Skin of body (tissue), 3 donors: ENCODE results near the gene CSH1. TPM values are rescaled to one million over a fixed set of nuclear protein-coding genes. Genes with fewer than 3 reads are reported as not detected.
"Not testable (repeated sequence)": the region's sequence is repeated elsewhere in the genome, so short reads cannot be mapped to it uniquely, and the experiment has no call there.

ENCODE experiments used
- DNase-seq: peaks from one replicate; lab custom pipeline; 2025; lab: John Stamatoyannopoulos, UW
- small RNA-seq: library from RNA; depleted of rRNA; stranded (forward); fragments of <200 nt; gene quantifications from one replicate; pipeline ENCODE3, GENCODE V24; 2014; ENCODE audit warnings: low replicate concordance
- total RNA-seq: library from RNA; depleted of rRNA; stranded (reverse); fragments of >200 nt; gene quantifications from one replicate; pipeline ENCODE4 v1.2.3, GENCODE V29; 2014

Gene CSH1
- total RNA-seq, 1 donor from 2014 or later, result not detected

DNA sequence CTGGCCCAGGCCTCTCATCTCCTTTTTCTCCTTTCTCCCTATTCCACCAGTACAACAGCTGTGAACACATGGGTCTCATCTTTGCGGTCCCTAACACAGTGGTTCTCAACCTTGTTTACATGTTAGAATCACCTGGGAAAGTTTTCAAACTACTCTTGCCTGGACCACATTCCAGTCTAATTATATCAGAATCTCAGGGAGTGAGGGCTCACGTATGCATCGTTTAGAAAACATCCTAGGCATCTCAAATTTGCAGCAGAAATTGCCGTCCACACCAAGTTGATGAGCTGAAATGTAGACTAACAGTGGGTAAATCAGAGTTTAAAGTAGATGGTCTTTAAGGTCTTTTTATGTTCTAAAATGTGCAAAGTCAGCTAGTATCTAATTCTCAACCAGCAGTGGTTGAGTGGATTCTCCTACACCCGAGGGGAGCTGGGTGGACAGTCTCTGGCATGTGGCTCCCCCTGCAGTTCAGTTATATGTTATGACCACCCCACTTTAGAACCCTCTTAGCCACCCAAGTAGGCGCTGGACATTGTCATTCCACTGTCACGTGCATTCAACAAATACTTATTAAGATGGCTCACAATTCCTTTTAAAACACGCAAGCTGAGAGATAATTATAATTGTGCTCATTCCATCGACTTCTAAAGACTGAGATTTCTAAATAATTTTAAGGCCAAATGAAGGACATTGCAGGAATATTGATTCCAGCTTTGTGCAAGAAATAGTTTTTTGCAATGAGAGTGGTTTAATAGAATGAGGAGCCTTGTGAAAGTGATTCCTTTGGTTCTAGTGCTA, 26.7 kb downstream of the CSH1 start:
- DNase-seq, result not testable (repeated sequence)

GRCh38 chr17:63866625-63867024, 29.7 kb downstream of the CSH1 start:
- DNase-seq, result not testable (repeated sequence)

GRCh38 chr17:63859257-63859656, 37.1 kb downstream of the CSH1 start:
- no peak for DNase-seq

- DNase-seq, result not testable (repeated sequence)
Observed at GRCh38 chr17:63856425-63856824, 39.9 kb downstream of the CSH1 start.

DNA sequence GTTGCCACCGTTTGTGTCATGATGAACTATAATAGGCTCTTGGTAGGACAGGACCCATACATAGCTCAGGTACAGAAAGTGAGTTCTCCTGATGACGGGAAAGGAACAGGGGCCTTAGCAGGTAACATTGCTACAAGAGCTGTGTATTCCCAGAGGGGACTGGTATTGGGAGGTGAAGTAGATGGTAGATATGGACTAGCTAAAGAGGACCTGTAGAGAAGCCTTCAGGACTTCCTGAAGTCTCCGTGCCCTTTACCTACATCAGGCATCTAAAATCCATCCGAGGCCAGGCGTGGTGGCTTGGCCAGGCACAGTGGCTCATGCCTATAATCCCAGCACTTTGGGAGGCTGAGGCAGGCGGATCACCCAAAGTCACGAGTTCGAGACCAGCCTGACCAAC, 41.2 kb downstream of the CSH1 start:
- no peak for DNase-seq

- DNase-seq, result no peak
Observed at GRCh38 chr17:63854709-63855108, 41.7 kb downstream of the CSH1 start.

- DNase-seq, result no peak
Observed at GRCh38 chr17:63853260-63853659, 43.1 kb downstream of the CSH1 start.

- no peak for DNase-seq
Observed at GRCh38 chr17:63850401-63850800, 46.0 kb downstream of the CSH1 start.

DNA sequence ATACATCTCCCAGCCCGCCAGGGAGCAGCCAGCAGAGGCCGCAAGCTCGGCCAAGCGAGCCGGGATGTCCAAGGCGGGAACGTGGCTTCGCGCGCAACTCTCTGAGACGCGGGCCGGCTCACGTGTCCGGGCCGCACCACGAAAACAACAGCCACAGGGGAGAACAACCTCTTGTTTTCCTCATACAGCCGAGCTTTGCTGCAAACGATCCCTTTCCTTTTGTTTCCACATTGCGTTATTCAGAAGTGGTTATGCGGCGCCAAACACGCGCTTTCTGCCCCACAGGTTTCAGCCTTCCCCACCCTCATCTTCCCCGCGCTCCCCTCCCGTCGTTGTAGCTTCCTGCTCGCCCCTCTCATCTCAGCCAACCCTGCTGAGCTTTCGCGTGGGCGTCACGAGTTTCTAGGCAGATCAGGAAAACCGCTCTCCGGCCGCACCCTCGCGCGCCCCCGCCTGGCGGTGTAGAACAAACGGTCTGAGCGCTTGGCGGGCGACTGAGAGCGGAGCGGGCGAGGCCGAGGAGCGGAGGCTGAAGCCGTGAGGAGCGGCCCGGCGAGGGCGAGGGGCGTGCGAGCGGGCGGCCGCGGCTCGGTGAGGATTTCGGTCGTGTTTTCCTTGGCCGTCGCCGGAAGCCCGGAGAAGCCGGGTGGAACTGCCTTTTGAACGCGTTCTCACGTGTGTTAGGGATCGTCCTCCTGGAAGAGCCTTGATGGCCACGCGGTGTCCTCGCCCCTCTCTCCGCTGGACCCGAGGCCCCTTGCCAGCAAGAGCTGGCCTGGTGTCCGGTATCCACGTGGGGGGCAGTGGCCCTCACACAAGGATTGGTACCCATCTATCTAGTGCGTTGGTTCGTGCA, 47.3 kb downstream of the CSH1 start:
- peak; percentile 80 for DNase-seq

GRCh38 chr17:63847525-63848249, 48.7 kb downstream of the CSH1 start:
- DNase-seq, result no peak

DNA sequence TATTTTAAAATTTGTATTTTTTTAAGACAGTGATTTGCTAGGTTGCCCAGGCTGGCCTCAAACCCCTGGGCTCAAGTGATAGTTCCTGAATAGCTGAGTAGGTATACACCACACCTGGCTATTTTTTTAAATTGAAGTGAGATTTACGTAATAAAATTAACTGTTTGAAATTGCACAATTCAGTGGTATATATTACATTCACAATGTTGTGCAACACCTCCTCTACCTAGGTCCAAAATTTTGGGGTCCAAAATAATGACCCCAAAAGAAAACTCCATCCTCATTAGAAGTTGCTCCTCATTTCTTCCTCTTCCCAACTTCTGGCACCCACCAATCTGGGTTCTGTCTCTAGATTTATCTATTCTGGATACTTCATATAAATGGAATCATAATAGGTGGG, 50.9 kb downstream of the CSH1 start:
- no peak for DNase-seq

Small RNA genes lying within 50 kb of the gene (small RNA-seq; reads per million reads assigned to genes)
- not detected for gene AC040958.1
- gene AC127029.1, result not detected
- gene GH1, result not detected

Other genes with a start within 250 kb of the CSH1 start
- gene LIMD2, start 196.4 kb downstream of the CSH1 start, total RNA-seq, result 9.5 TPM
- gene STRADA, start 154.8 kb downstream of the CSH1 start, total RNA-seq, result 28.1 TPM
- gene CCDC47, start 123.0 kb downstream of the CSH1 start, total RNA-seq, result 67.2 TPM
- 124 TPM for gene DDX42, start 122.4 kb downstream of the CSH1 start, total RNA-seq
- 48.3 TPM for gene PSMC5, start 69.1 kb downstream of the CSH1 start, total RNA-seq
- 33.0 TPM for gene FTSJ3, start 68.9 kb downstream of the CSH1 start, total RNA-seq
- 83.5 TPM for gene SMARCD2, start 53.9 kb downstream of the CSH1 start, total RNA-seq
- gene CSH2, start 22.9 kb downstream of the CSH1 start, total RNA-seq, result not detected
- not detected for gene GH2, start 14.6 kb downstream of the CSH1 start, total RNA-seq
- gene CSHL1, start 14.7 kb upstream of the CSH1 start, total RNA-seq, result not detected
- not detected for gene GH1, start 22.3 kb upstream of the CSH1 start, total RNA-seq
- gene CD79B, start 35.8 kb upstream of the CSH1 start, total RNA-seq, result 2.2 TPM
- 5.2 TPM for gene SCN4A, start 76.3 kb upstream of the CSH1 start, total RNA-seq
- gene PRR29, start 101.8 kb upstream of the CSH1 start, total RNA-seq, result not detected
- gene ICAM2, start 124.1 kb upstream of the CSH1 start, total RNA-seq, result 18.6 TPM
- 9.3 TPM for gene ERN1, start 233.6 kb upstream of the CSH1 start, total RNA-seq